Upper lobe of left lung (tissue), 4 donors: ENCODE data around the gene MISP.

Experiments used
- CTCF ChIP-seq, 6 experiments: fragments of 450-650 bp in 4 of 6; fragments of 200-600 bp in 2 of 6; sonication (generic) in 2 of 6; IDR thresholded peaks; one replicate each; pipeline ENCODE4 v1.5.1; 2016 to 2019; ENCODE audit warnings: antibody characterized with exemption in 6 of 6
- POLR2AphosphoS5 ChIP-seq, 2 donors: sonication (generic); formaldehyde crosslinking; IDR thresholded peaks; one replicate each; pipeline ENCODE4 v1.5.1; 2017; ENCODE audit warnings: antibody characterized with exemption in 2 of 2

- no peak for TF ChIP-seq CTCF (IDR thresholded peaks at IDR 0.05)
- no peak for TF ChIP-seq POLR2AphosphoS5 (IDR thresholded peaks at IDR 0.05)
Observed at GRCh38 chr19:782185-782877, 31.4 kb downstream of the MISP start.
